ENCODE results near the gene THEMIS2.
"Not testable (repeated sequence)": the region's sequence is repeated elsewhere in the genome, so short reads cannot be mapped to it uniquely, and the experiment has no call there.

Gene THEMIS2

GRCh38 chr1:27863538-27863915, 8.8 kb upstream of the THEMIS2 start:
- DNase-seq, result peak in 1 of 2 donors; percentile 84

DNA sequence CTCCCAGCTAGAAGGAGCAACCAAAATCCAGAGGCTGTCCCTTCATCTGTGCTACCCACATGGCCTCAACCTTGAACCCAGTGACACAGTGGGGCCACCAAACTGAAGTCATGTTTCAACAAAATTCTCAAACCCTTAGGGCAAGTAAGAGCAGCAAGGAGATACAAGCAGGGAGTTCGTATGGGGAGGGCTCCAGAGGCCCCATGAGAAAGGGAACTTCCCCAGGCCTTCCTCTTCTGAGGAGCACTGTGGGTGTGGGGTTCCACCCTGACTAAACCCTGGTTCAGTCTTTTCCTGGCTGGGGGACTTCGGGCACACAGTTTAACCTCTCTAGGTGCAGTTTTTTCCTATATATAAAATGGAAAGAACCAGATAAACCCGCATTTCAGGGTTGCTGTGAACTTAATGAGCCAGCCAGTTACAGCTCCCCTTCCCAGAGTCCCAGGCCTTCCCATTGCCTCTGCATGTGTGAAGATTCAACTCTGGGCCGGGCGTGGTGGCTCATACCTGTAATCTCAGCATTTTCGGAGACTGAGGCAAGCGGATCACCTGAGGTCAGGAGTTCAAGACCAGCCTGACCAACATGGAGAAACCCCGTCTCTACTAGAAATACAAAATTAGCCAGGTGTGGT, 8.0 kb upstream of the THEMIS2 start:
- DNase-seq, result peak; percentile 24 to 33

DNA sequence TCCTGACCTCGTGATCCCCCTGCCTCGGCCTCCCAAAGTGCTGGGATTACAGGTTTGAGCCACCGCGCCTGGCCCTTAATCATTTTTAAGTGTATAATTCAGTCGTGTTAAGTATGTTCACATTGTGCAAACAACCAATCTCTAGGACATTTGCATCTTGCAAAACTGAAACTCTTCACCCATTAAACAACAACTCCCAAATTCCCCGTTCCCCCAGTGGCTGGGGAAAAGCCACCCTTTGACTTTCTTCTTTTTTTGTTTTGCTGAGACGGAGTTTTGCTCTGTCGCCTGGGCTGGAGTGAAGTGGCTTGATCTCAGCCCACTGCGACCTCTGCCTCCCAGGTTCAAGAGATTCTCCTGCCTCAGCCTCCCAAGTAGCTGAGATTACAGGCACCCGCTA, 6.5 kb upstream of the THEMIS2 start:
- DNase-seq, result no peak

DNA sequence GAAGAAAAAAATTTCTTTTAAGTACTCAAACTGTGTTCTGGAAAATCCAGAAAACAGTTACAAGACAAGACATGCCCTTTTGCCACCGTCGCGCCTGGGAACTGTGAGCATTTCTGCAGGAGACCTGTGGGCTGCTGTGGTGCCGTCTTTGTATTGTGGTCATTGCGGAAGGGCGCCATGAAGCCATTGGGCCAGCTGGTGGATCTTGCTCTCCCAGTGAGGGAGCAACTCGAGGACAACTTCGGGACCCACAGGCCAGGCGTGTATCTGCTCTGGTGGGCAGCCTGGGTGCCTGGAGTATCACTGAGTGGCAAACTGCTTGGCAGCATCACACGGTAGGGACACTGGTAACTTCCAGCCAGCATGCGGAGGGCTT, 3.8 kb upstream of the THEMIS2 start:
- no peak for DNase-seq

DNA sequence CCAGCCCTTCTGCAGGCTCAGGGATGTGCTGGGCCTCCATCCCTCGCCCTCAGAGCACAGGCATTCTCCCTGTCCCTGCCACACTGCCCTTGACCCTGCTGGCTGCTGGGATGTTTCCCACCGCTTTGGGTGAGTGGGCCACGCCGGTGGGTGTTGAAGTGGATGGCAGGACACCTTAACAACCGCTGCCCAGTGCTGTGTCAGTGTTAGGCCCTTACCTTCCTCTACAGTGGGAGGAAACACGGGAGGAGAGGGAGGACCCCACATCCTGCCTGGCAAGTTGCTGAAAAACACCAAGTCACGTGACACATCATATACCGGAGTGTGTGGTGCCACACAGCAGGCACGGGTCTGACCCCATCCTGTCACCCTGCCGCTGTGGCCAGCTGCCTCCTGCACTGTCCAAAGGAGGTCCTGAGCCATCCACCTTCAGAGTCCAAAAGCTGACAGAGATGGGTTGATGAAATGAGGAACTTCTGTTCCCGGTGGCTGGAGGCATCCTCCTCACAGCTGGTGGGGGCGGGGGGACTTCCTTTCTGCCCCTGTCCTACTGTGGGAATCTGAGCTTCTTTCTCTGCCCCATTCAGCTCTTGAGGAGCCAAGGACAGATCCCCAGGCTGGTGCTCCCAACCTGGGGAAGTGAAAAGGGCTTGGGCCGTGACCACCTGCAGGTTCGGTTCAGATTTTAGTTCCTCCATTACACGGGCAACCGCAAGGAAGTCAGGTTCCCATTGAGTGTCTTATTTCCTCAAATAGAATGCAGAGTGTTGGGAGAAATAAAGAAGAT, 3.2 kb upstream of the THEMIS2 start:
- peak; percentile 31 to 73 for DNase-seq

DNA sequence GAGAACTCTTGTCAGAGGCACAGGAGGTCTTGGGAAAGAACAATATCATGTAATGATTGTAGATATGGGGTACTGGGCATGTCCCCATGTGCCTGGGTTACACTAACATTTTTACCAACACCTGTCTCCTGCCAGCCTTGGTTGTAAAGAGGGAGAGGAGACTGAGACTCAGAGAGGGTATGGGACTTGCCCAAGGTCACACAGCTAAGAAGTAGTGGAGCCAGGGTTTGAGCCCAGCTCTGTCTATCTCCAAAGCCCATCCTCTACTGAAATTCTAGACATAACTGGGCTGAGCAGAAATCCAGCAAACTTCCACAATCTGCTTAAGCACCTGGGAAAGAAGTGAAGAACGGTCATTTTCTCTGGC, 2.6 kb upstream of the THEMIS2 start:
- DNase-seq, result no peak

- DNase-seq, result not testable (repeated sequence)
Measured at GRCh38 chr1:27871076-27871475, 1.3 kb upstream of the THEMIS2 start.

DNA sequence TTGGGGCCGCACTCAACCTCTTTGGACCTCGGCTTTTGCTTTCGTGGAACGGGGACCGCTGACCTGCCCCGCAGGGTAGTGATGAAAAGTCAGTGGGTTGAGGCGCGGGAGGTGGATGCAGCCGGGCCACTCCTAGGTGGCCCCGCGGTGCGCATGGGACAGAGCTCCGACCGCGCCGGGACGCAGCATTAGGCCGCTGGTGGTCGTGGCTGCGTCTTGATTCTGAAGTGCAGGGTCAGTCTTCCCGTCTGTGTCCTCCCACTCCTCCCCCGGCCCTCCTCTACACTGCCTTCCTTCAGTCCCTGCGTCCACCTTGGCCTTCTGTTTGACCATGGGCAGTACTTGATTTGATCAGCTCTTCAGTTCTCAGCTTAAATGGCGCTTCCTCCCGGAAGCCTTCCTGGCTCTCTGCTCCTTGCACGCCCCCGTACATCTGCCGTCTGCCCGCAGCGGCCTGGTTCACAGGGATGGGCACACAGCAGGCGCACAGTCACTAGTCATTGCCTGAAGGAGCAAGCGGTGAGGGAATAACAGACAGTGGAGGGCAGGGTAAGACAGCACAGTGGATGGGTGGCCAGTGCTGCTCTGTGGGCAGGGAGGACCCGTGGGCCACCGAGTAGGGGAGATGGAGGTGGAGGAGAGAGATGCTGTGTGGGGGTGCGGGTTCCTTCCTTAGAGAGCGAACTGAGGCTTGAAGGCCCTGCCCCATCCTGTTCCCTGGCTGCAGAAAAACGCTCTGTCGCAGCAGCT, 633 bp downstream of the THEMIS2 start:
- peak; percentile 10 to 36 for DNase-seq

GRCh38 chr1:27873671-27874384, 1.5 kb downstream of the THEMIS2 start:
- peak in 1 of 2 donors; percentile 69 for DNase-seq

GRCh38 chr1:27876341-27877114, 4.2 kb downstream of the THEMIS2 start:
- DNase-seq, result no peak

GRCh38 chr1:27877115-27877416, 4.7 kb downstream of the THEMIS2 start:
- no peak for DNase-seq

- DNase-seq, result no peak
Measured at GRCh38 chr1:27878039-27878438, 5.7 kb downstream of the THEMIS2 start.

DNA sequence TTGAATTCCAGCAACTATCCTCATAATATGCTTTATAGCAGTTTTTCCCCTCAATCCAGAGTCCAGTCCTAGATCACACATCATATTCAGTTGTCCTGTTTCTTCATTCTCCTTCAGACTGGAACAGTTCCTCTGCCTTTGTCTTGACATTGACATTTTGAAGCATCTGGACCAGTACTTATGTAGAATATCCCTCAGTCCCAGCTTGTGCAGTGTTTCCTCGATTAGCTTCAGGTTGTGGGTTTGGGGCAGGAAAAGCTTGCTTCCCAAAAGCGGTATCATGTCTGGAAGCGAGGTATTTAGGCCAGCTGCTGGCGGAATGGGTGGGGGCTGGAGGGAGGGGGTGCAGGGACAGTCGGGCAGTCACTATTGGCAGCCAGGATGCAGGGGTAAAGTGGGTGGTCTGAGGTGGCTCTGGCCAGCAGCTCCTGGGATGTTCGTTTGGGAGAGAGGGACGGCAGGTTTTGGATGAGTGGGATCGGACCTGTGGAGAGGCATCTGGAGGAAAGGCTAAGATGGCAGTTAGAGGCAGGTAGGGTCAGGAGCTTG, 6.5 kb downstream of the THEMIS2 start:
- DNase-seq, result no peak

DNA sequence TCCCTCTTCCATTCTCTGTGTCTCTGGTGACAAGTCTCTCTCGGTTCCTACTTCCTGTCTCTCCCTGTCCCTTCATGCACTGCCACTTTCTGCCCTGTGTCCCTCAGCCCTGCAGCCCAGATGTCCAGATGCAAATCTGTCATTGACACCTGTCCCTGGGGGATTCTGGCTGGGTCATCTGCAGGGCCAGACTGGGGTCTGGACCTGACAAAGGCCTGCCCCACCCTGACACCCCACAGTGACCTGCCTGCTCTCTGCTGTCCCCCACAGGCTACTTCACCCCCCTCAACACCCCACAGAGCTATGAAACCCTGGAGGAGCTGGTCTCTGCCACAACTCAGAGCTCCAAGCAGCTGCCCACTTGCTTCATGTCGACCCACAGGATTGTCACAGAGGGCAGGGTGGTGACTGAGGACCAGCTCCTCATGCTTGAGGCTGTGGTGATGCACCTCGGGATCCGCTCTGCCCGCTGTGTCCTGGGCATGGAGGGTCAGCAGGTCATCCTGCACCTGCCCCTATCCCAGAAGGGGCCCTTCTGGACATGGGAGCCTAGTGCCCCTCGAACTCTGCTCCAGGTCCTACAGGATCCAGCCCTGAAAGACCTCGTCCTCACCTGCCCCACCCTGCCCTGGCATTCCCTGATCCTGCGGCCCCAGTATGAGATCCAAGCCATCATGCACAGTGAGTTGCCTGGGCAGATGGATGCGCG, 7.2 kb downstream of the THEMIS2 start:
- DNase-seq, result no peak

DNA sequence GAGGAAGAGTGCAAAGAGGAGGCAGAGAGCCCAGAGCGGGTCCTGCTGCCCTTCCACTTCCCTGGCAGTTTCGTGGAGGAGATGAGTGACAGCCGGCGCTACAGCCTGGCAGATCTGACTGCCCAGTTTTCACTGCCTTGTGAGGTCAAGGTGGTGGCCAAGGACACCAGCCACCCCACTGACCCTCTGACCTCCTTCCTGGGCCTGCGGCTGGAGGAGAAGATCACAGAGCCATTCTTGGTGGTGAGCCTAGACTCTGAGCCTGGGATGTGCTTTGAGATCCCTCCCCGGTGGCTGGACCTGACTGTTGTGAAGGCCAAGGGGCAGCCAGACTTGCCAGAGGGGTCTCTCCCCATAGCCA, 10.2 kb downstream of the THEMIS2 start:
- no peak for DNase-seq

GRCh38 chr1:27883536-27883935, 11.2 kb downstream of the THEMIS2 start:
- no peak for DNase-seq

- no peak for DNase-seq
Measured at GRCh38 chr1:27884006-27884954, 11.9 kb downstream of the THEMIS2 start.

- peak; percentile 3 to 55 for DNase-seq
Measured at GRCh38 chr1:27885114-27885528, 12.8 kb downstream of the THEMIS2 start.

DNA sequence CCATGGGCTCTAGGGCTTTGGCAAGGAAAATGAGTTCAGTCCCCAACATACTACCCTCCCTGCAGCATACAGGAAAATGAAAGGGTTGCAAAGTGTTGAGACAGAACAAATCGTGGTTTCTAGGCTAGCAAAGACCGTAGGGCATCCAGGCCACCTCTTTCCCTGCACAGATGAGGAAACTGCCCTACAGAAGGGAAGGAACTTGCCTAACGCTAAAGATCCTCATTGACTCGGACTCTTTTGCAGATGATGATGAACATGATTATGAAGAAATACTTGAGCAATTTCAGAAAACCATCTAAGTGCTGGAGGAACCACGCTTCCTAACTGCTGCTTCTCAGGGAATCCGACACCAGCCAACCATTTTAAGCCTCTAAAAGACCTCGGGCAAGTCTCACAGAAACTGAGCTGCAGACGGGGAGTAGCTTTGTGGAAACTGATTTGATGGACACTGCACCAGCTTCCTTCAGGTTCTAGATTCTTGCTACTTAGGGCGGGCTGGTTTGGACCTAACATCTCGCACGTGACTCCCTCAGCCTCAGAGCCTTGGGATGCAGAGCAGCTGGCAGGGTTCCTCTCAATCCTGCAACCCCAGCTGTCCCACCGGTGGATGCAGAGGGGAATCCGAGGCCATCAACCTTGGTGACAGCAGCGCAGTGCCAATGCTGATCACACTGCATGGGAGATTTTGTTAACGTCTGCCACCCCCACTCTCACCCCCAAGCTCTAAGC, 13.4 kb downstream of the THEMIS2 start:
- DNase-seq, result peak in 1 of 2 donors; percentile 55

DNA sequence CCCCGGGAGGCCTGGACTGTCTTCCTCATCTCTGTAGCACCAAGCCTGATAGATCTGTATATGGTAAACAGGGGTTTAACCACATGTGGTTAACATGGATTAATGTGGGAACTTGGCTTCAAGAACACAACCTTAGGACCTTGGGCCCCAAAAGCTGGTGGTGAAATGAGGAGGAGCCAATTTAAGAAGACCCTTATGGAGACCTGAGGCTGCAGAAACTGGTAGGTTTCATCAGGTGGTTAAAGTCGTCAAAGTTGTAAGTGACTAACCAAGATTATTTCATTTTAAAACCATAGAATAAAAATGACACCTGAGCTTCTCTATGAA, 14.0 kb downstream of the THEMIS2 start:
- no peak for DNase-seq
